ENCODE results near the gene KCTD19. TPM values are rescaled to one million over a fixed set of nuclear protein-coding genes. Genes with fewer than 3 reads are reported as not detected.

The KCTD19 gene
- total RNA-seq, 1 experiment from 2014 or later: 1.1 TPM

- Mint-ChIP-seq H3K36me3 (no peaks in the 10 kb centered on the region), H3K27ac (no peak overlapping the region; the same call in 1 of the 2 replicates), H3K4me3 (no peak overlapping the region), H3K27me3 (ENCODE audit: low read depth) (peaks cover 3% of the 10 kb centered on the region; the same call in 1 of the 2 replicates), H3K4me1 (peaks cover 4% of the 10 kb centered on the region; the same call in 1 of the 2 replicates), H3K9me3 (no peaks in the 10 kb centered on the region)
- TF ChIP-seq E2F5 (CRISPR knock-in tag; IDR thresholded peaks at IDR 0.05) (no peak), ATF6 (CRISPR knock-in tag; IDR thresholded peaks at IDR 0.05) (no peak), ZNF416 (CRISPR knock-in tag; IDR thresholded peaks at IDR 0.05) (no peak), USF2 (CRISPR knock-in tag; IDR thresholded peaks at IDR 0.05) (no peak), ZBTB21 (CRISPR knock-in tag; IDR thresholded peaks at IDR 0.05; ENCODE audit: borderline replicate concordance) (no peak), NFYB (CRISPR knock-in tag; conservative IDR thresholded peaks at IDR 0.05; ENCODE audit: low read depth) (no peak), CDX4 (CRISPR knock-in tag; IDR thresholded peaks at IDR 0.05; ENCODE audit: borderline replicate concordance) (no peak)
- no peak for ATAC-seq
- no peak for DNase-seq (ENCODE audit: low spot score)
- ChIA-PET CTCF (no interaction called here), POLR2A (no interaction called here)
Measured at GRCh38 chr16:67256701-67257230, 69.8 kb downstream of the KCTD19 start.

GRCh38 chr16:67255553-67256221, 70.9 kb downstream of the KCTD19 start:
- ChIA-PET POLR2A (no interaction called here), CTCF (no interaction called here)
- ATAC-seq (no peak), DNase-seq (ENCODE audit: low spot score) (no peak)
- H3K4me3 Mint-ChIP-seq: no peak overlapping the region
- no peak for TF ChIP-seq ZNF317 (CRISPR knock-in tag; IDR thresholded peaks at IDR 0.05; ENCODE audit: borderline replicate concordance, low read depth)
- TF ChIP-seq JUN (CRISPR knock-in tag; IDR thresholded peaks at IDR 0.05): no peak
- no peak for TF ChIP-seq E2F4 (CRISPR knock-in tag; IDR thresholded peaks at IDR 0.05; ENCODE audit: borderline replicate concordance, low read depth)
- no peak for TF ChIP-seq MXD4 (CRISPR knock-in tag; IDR thresholded peaks at IDR 0.05; ENCODE audit: borderline replicate concordance)
- no peak for TF ChIP-seq AR (CRISPR knock-in tag; IDR thresholded peaks at IDR 0.05)
- TF ChIP-seq CBFB (CRISPR knock-in tag; IDR thresholded peaks at IDR 0.05; ENCODE audit: low read depth): no peak
- TF ChIP-seq ZBTB43 (CRISPR knock-in tag; IDR thresholded peaks at IDR 0.05): no peak
- no peak for TF ChIP-seq ZNF512 (CRISPR knock-in tag; IDR thresholded peaks at IDR 0.05; ENCODE audit: borderline replicate concordance)
- no peak for TF ChIP-seq MAX (CRISPR knock-in tag; IDR thresholded peaks at IDR 0.05)
- no peak for TF ChIP-seq ZNF671 (CRISPR knock-in tag; IDR thresholded peaks at IDR 0.05)
- TF ChIP-seq PRRX2 (CRISPR knock-in tag; IDR thresholded peaks at IDR 0.05): no peak
- H3K36me3 Mint-ChIP-seq: no peaks in the 10 kb centered on the region
- H3K9me3 Mint-ChIP-seq: no peaks in the 10 kb centered on the region
- H3K27ac Mint-ChIP-seq: no peak overlapping the region
- peaks cover 4% of the 10 kb centered on the region; the same call in 1 of the 2 replicates for H3K4me1 Mint-ChIP-seq
- peaks cover 10% of the 10 kb centered on the region for H3K27me3 Mint-ChIP-seq (ENCODE audit: low read depth)

All from WTC11 (cell line).